Naive B cell (primary cell): ENCODE results near the gene NEU3. TPM values are rescaled to one million over a fixed set of nuclear protein-coding genes. Genes with fewer than 3 reads are reported as not detected.
"Not testable (repeated sequence)": the region's sequence is repeated elsewhere in the genome, so short reads cannot be mapped to it uniquely, and the experiment has no call there.

Experiments used
- ATAC-seq, 2 donors: fragments of 150-1000 bp; cut with Tn5 transposase; 2 replicates each; pipeline ENCODE4 v1.10.0; 2021; ENCODE audit warnings: low read depth in 2 of 2, mild to moderate bottlenecking in 2 of 2, moderate library complexity in 2 of 2
- DNase-seq: peaks from one replicate; pipeline ENCODE4 v3.0.0; 2022
- H3K27ac Mint-ChIP-seq, 6 donors: one replicate each; pipeline ENCODE4 v1.8.0; 2020 to 2022; ENCODE audit warnings: mild to moderate bottlenecking in 6 of 6, mixed read lengths in 6 of 6, moderate library complexity in 5 of 6, inconsistent platforms in 2 of 6
- H3K27me3 Mint-ChIP-seq, 3 donors: one replicate each; pipeline ENCODE4 v1.8.0; 2021 to 2022; ENCODE audit warnings: mixed read lengths in 3 of 3, mild to moderate bottlenecking in 1 of 3
- H3K36me3 Mint-ChIP-seq, 2 donors: one replicate each; pipeline ENCODE4 v1.8.0; 2020 to 2022; ENCODE audit warnings: mixed read lengths in 2 of 2, inconsistent platforms in 1 of 2, mild to moderate bottlenecking in 1 of 2
- H3K4me1 Mint-ChIP-seq, 3 donors: one replicate each; pipeline ENCODE4 v1.8.0; 2020 to 2022; ENCODE audit warnings: mixed read lengths in 3 of 3, inconsistent platforms in 1 of 3, mild to moderate bottlenecking in 1 of 3, moderate library complexity in 1 of 3
- H3K4me3 Mint-ChIP-seq, 8 donors: one replicate each; pipeline ENCODE4 v1.8.0; 2020 to 2022; ENCODE audit warnings: mild to moderate bottlenecking in 8 of 8, mixed read lengths in 8 of 8, moderate library complexity in 8 of 8, inconsistent platforms in 2 of 8
- H3K9me3 Mint-ChIP-seq, 7 donors: one replicate each; pipeline ENCODE4 v1.8.0; 2020 to 2022; ENCODE audit warnings: mixed read lengths in 7 of 7, mild to moderate bottlenecking in 5 of 7, inconsistent platforms in 2 of 7, moderate library complexity in 1 of 7
- polyA plus RNA-seq, 6 donors: library from polyadenylated mRNA; unstranded; fragments of 300-500 nt; fragmentation: Illumina TruSeq; gene quantifications; one replicate each; pipeline ENCODE4 v1.2.3, GENCODE V29; 2021; ENCODE audit warnings: low read depth in 6 of 6

The NEU3 gene
- polyA plus RNA-seq, 6 donors from 2014 or later, result 1.6 to 4.3 (median 3.0) TPM

DNA sequence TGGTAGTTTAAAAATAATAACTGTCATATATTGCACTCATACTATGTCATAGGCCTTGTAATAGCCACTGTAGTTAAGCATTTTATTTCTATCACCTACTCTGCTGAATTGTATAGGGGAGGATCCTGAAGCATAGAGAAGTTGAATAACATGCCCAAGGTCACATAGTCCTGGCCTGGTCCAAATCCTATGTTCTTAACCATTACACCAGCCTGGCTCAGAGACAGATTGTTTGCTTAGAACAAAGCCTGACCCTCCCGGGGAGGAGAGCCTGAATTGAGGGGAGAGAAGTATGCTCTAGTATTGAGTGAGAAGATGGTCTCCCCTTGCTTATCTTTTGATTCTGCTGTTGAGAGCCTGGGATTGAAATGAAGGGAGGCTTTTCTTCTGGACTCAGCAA is 2.2 kb downstream of the NEU3 start:
- DNase-seq (no peak), ATAC-seq (no peak)
- Mint-ChIP-seq H3K27ac (peak overlapping the region in 3 of 6 donors; percentile 47 to 76 (median 76)), H3K27me3 (no peaks in the 10 kb centered on the region), H3K9me3 (no peaks in the 10 kb centered on the region), H3K4me1 (peaks cover 23 to 48% (median 38%) of the 10 kb centered on the region in 3 donors), H3K4me3 (peak overlapping the region in 3 of 8 donors; percentile 25 to 98 (median 97)), H3K36me3 (peaks cover 0 to 7% of the 10 kb centered on the region in 2 donors)

DNA sequence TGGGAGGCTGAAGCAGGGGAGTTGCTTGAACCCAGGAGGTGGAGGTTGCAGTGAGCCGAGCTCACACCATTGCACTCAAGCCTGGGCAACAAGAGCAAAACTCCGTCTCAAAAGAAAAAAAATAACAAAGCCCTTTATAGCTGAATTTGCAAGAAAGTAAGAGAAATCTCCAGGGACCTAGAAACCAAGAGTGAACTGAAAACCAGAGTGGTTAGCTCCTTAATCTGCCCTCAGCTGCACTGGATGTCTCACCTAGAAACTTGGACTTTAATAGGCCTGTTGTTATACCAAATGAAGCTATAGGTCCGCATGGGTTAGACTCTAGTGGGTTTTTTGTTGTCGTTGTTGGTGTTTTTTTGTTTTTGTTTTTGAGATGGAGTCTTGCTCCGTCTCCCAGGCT is 4.1 kb downstream of the NEU3 start:
- Mint-ChIP-seq H3K27me3 (no peaks in the 10 kb centered on the region), H3K4me3 (no peak overlapping the region), H3K9me3 (no peaks in the 10 kb centered on the region), H3K4me1 (peaks cover 23 to 44% (median 38%) of the 10 kb centered on the region in 3 donors), H3K36me3 (peaks cover 0 to 21% of the 10 kb centered on the region in 2 donors), H3K27ac (no peak overlapping the region)
- ATAC-seq, result no peak
- no peak for DNase-seq

DNA sequence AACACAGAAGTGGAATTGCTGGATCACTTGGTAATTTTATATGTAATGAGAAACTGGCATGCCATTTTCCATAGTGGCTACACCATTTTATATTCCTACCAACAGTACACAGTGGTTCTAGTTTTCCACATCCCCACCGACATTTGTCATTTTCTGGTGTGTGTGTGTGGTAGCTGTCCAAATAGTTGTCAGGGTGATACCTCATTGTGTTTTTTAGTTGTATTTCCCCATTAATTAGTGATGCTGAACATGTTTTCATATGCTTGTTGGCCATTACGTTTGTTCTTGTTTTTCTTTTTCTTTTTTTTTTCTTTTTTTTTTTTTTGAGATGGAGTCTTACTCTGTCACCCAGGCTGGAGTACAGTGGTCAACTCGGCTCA is 12.2 kb downstream of the NEU3 start:
- no peak for DNase-seq
- peak; percentile 54 to 55 for ATAC-seq
- Mint-ChIP-seq H3K27me3 (no peaks in the 10 kb centered on the region), H3K9me3 (no peaks in the 10 kb centered on the region), H3K4me1 (peaks cover 6% of the 10 kb centered on the region in 3 donors), H3K4me3 (no peak overlapping the region), H3K27ac (peak overlapping the region in 3 of 6 donors; percentile 20 to 89 (median 66)), H3K36me3 (peaks cover 0 to 18% of the 10 kb centered on the region in 2 donors)

DNA sequence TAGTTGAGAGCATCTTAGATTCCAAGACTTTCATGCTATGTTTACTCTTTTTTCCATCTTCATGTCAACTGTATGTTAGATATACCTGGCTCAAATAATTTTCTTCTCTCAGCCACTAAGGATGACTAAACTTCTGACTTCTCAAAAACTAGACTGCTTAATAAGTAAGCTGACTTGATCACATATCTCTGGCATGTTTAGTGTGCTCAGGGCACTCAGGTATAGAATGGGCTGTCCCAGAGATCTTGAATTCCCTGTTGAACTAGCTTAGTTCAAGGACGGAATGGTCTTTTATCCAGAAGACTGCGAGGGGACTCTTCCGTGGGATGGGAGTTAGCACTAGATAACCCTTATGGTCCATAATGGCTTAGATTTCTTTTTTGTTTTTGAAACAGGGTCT is 13.0 kb downstream of the NEU3 start:
- ATAC-seq, result no peak
- H3K4me3 Mint-ChIP-seq, result no peak overlapping the region
- H3K36me3 Mint-ChIP-seq, result peaks cover 0 to 15% of the 10 kb centered on the region in 2 donors
- H3K4me1 Mint-ChIP-seq, result peaks cover 6% of the 10 kb centered on the region in 3 donors
- no peaks in the 10 kb centered on the region for H3K9me3 Mint-ChIP-seq
- no peak overlapping the region for H3K27ac Mint-ChIP-seq
- no peak for DNase-seq
- H3K27me3 Mint-ChIP-seq, result no peaks in the 10 kb centered on the region

DNA sequence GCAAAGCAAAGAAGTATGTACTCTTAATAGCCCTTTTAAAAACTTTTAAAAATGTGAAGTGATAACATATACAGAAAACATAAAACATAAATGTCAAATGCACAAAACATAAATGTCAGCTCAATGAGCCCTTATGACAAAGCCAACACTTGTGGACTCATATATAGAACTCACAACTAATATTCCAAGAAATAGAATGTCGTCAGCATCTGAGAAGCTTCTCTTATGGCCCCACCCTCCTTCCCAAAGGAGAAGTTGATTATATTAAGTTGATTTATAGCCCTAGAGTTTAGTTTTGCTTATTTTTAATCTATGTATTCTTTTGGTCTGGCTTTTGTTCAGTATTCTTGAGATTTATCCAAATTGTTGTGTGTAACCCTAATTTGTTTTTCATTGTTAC is 13.8 kb downstream of the NEU3 start:
- no peak for DNase-seq
- Mint-ChIP-seq H3K4me3 (no peak overlapping the region), H3K4me1 (peaks cover 6% of the 10 kb centered on the region in 3 donors), H3K27ac (no peak overlapping the region), H3K27me3 (no peaks in the 10 kb centered on the region), H3K9me3 (no peaks in the 10 kb centered on the region), H3K36me3 (peaks cover 7 to 14% of the 10 kb centered on the region in 2 donors)
- ATAC-seq, result no peak

DNA sequence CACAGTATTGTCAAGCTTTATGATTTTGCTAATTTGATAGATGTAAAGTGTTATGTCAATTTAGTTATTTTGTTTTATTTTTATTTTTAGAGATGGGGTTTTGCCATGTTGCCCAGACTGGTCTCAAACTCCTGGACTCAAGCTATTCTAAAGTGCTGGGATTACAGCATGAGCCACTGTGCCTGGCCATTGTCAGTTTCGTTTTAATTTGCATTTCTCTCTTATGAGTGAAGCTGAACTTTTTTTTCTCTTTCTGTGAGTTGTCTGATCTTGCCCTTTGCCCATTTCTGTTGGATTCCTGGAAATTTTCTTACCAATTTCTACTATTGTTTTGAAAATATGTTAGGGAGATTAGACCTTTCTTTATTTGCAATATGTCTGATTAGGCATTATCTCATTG is 15.5 kb downstream of the NEU3 start:
- DNase-seq, result no peak
- no peaks in the 10 kb centered on the region for H3K9me3 Mint-ChIP-seq
- H3K27me3 Mint-ChIP-seq, result no peaks in the 10 kb centered on the region
- no peak overlapping the region for H3K4me3 Mint-ChIP-seq
- peaks cover 14 to 21% of the 10 kb centered on the region in 2 donors for H3K36me3 Mint-ChIP-seq
- peaks cover 6% of the 10 kb centered on the region in 3 donors for H3K4me1 Mint-ChIP-seq
- H3K27ac Mint-ChIP-seq, result no peak overlapping the region
- ATAC-seq, result no peak

DNA sequence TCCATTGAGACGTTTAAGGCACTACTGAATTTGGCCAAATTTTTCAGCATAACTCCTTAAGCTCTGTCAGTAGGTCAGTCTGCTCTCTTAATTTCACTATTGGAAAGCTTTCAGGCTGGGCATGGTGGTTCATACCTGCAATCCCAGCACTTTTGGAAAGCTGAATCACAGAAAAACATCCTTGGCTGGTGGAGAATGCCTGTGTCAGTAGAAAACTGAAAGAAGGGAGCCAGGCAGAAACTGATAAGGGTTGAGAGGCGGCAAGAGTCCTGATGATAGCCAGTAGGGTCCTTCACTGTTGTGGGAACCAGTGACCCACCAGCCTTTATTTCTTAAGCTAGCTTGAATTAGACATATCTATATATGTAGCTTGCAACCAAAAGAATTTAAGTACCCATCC is 22.6 kb downstream of the NEU3 start:
- Mint-ChIP-seq H3K27me3 (no peaks in the 10 kb centered on the region), H3K9me3 (no peaks in the 10 kb centered on the region), H3K27ac (no peak overlapping the region), H3K36me3 (peaks cover 20 to 34% of the 10 kb centered on the region in 2 donors), H3K4me1 (no peaks in the 10 kb centered on the region), H3K4me3 (no peak overlapping the region)
- DNase-seq (no peak), ATAC-seq (no peak)

DNA sequence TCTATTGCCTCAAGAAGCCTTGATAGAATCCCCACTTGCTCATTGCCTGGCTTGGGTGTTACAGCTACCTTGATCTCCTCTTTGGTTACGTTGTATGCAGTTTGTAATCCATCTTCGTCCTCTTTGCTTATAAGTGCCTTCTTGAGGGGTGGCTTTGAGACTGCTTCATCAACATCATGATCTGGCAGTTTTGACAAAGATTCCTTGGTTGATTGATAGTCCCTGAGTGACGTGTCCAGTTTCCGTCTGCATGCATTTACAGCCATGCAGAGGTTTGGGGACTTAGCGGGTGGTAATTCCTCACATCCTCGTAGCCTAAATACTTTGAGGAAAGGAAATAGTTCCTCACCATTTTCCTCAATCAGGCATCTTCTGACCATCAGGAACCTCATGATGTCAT is 23.1 kb downstream of the NEU3 start:
- no peaks in the 10 kb centered on the region for H3K9me3 Mint-ChIP-seq
- H3K27ac Mint-ChIP-seq, result no peak overlapping the region
- H3K4me1 Mint-ChIP-seq, result no peaks in the 10 kb centered on the region
- ATAC-seq (no peak), DNase-seq (no peak)
- H3K27me3 Mint-ChIP-seq, result no peaks in the 10 kb centered on the region
- peaks cover 20 to 33% of the 10 kb centered on the region in 2 donors for H3K36me3 Mint-ChIP-seq
- H3K4me3 Mint-ChIP-seq, result no peak overlapping the region

DNA sequence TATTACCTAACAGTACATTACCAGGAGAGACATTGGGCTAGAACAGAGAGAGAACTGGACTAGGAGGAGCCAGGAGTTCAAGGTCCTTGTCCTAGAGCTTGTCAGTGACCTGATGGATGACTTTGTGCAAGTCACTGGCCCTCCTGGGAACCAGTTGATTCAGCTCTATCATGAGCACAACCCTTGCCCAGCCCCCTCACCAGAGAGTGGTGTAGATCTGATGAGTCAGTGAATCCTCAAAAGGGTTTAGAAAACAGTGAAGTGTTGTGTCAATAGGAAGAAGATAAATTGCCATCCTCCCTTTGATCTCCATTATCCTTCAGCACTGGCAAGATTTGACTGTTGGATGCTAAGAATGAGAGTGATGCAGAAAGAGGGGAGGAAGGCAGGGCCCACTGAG is 24.3 kb downstream of the NEU3 start:
- no peaks in the 10 kb centered on the region for H3K27me3 Mint-ChIP-seq
- DNase-seq, result no peak
- no peak overlapping the region for H3K27ac Mint-ChIP-seq
- peaks cover 0 to 1% (median 0%) of the 10 kb centered on the region in 7 donors for H3K9me3 Mint-ChIP-seq
- no peak overlapping the region for H3K4me3 Mint-ChIP-seq
- H3K4me1 Mint-ChIP-seq, result no peaks in the 10 kb centered on the region
- ATAC-seq, result no peak
- peaks cover 15 to 25% of the 10 kb centered on the region in 2 donors for H3K36me3 Mint-ChIP-seq

DNA sequence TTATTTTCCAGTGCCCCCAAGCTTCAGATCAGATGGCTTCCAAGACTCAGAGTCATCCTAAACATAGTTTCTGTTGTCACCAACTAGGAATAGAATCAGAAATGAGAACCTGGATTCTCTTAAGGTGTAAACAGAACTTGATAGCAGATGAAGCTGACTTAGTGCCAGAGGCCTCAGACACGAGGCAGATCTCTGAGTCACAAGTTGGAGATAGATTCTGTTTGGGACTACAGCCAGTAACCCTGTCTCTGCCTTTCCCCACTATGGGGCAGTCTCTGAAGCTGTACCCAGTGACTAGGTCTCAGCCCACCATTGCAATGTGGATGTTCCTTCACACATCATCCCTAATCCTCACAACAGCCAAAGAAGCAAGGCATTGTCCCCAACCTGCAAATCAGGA is 25.4 kb downstream of the NEU3 start:
- no peak for DNase-seq

DNA sequence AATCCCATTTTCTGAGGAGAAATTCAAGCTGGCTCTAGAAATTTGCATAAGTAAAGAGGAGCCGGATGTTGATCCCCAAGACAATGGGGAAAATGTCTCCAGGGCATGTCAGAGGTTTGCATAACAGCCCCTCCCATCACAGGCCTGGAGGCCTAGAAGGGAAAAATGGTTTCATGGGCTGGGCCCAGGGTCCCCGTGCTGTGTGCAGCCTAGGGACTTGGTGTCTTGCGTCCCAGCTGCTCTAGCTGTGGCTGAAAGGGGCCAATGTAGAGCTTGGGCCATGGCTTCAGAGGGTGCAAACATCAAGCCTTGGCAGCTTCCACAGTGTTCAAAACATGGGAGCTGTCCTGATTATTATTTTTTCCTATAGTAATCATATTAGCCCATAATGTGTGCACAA is 30.5 kb downstream of the NEU3 start:
- H3K9me3 Mint-ChIP-seq, H3K27ac Mint-ChIP-seq, ATAC-seq, DNase-seq, H3K36me3 Mint-ChIP-seq, H3K27me3 Mint-ChIP-seq, H3K4me1 Mint-ChIP-seq, H3K4me3 Mint-ChIP-seq: not testable (repeated sequence)

More for the DNA sequence above, 25.4 kb downstream of the NEU3 start:
- no peak overlapping the region for H3K27ac Mint-ChIP-seq
- H3K4me1 Mint-ChIP-seq, result no peaks in the 10 kb centered on the region
- ATAC-seq, result no peak
- H3K4me3 Mint-ChIP-seq, result no peak overlapping the region
- H3K27me3 Mint-ChIP-seq, result no peaks in the 10 kb centered on the region
- peaks cover 0 to 10% (median 5%) of the 10 kb centered on the region in 7 donors for H3K9me3 Mint-ChIP-seq
- H3K36me3 Mint-ChIP-seq, result peaks cover 23% of the 10 kb centered on the region in 2 donors

DNA sequence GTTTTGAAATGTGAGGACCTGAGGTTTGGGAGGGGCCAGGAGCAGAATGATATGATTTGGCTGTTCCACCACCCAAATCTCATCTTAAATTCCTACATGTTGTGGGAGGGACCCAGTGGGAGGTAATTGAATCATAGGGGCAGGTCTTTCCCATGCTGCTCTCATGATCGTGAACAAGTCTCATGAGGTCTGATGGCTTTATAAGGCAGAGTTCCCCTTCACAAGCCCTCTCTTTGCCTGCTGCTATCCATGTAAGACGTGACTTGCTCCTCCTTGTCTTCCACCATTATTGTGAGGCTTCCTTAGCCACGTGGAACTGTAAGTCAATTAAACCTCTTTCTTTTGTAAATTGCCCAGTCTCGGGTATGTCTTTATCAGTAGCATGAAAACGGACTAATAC is 31.6 kb downstream of the NEU3 start:
- ATAC-seq, H3K4me3 Mint-ChIP-seq, H3K4me1 Mint-ChIP-seq, H3K27me3 Mint-ChIP-seq, H3K36me3 Mint-ChIP-seq, DNase-seq, H3K27ac Mint-ChIP-seq, H3K9me3 Mint-ChIP-seq: not testable (repeated sequence)

DNA sequence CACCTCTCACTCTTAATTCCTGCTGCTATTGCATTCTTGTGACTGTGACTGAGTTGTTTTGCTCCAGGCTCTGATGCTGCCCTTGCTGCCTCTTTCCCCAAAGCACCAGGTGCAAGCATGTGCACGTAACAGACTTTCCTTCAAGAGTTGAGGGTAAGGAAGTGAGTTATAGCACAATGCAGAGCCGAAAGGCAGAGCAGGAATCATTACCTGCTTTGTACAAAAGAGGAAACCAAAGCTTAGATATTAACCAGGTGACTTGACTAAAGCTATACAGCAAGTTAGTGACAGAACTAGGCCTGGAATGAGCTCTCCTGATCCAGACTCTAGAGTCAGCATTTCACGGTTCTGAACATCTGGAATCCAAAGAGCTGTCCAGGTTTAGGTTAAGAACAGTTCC is 33.6 kb downstream of the NEU3 start:
- ATAC-seq (no peak), DNase-seq (no peak)
- Mint-ChIP-seq H3K9me3 (peaks cover 0 to 10% (median 5%) of the 10 kb centered on the region in 7 donors), H3K27ac (no peak overlapping the region), H3K4me3 (no peak overlapping the region), H3K4me1 (no peaks in the 10 kb centered on the region), H3K36me3 (peaks cover 8 to 9% of the 10 kb centered on the region in 2 donors), H3K27me3 (no peaks in the 10 kb centered on the region)

DNA sequence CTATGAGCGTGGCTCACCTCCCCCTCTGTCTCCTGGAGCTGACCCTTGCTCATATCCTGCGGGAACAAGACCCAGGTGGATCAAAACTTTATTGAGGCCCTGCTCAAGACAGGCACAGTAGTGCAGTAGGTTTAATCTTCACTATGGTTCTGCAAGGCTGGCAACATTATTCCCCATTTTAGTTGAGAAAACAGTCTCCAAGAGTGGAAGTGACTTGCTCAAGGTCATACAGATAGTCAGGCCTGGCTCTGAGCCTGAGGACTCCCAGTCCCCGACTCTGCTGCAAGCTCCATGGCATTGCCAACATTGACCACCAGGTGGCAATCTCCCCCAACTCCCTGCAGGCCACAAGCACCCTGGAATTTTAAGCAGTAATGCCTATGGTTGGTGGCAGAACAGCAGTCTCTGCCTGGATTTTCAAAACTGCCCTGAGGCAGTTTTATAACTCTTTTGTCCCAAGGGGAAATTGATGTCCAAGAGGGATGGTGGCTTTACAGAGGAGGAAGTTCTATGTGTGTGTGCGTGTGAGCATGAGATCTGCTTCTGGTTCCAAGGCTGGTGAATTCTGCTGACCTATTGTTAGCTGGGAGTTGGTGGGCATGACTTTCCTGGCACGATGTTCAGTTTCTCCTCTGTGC is 34.1 kb downstream of the NEU3 start:
- ATAC-seq, result peak; percentile 69 to 86
- Mint-ChIP-seq H3K27ac (no peak overlapping the region), H3K36me3 (peaks cover 8 to 9% of the 10 kb centered on the region in 2 donors), H3K4me1 (no peaks in the 10 kb centered on the region), H3K4me3 (no peak overlapping the region), H3K9me3 (peaks cover 0 to 10% (median 5%) of the 10 kb centered on the region in 7 donors), H3K27me3 (no peaks in the 10 kb centered on the region)
- peak; percentile 56 for DNase-seq
